Activated naive CD4-positive, alpha-beta T cell treated with anti-CD3 and anti-CD28 coated beads, Interleukin-2, amount 10 ng/mL, durations not matched to agents 5 hours and 36 hours (primary cell): ENCODE results near the gene SEPTIN12. TPM values are rescaled to one million over a fixed set of nuclear protein-coding genes. Genes with fewer than 3 reads are reported as not detected.

Source experiments
- total RNA-seq, 2 experiments: library from RNA; stranded (reverse); gene quantifications; one replicate each; pipeline ENCODE4 v1.2.3, GENCODE V29; 2021

SEPTIN12 gene
- total RNA-seq: not detected

DNA sequence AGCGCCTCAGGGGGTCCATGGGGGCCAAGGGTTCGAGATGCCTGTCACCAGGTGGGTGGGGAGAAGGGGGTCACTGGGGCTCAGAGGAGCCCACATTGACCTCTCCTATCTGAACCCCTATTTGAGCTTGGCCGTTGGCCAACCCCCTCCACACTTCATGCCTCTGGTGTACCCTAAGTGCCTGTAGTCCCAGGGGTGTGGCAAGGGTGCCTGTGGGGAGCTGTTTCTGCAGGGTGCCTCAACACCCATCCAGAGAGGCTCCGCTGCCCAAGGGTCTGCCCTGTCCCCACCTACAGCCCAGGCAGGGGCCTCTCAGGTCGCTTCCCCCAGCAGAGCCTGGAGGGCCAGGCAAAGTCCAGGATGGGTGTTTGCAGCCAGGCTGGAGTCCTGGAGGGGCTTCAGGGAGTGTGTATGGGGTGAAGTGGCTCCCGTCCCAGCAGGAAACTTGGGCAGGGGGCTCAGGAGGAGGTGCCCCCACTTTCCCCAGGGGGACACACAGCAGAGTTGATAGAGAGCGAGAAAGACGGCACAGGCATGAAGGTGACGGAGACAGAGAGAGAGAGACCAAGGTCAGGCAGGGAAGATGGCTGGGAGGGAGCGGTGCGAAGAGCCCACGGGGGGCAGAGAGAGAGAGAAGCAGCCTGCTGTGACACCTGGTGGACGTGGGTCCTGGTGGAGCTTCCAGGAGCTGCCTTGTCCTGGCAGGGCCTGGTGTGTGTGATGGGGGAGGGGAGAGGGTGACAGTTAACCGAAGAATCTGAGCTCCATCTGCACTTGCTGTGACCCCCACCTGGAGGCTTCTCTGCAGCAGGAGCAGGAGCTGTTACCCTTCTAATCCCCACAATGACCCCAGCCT lies at the start of gene SEPTIN12:
Gene SEPTIN12, minus strand, starts transcription at position 719 of the 856 bp plus-strand sequence. Its CDS starts 700 bp downstream, at position 19.

GRCh38 chr16:4801962-4802658 lies 14.0 kb upstream of the SEPTIN12 start, which contains the start of gene ROGDI:
ROGDI (minus strand) TSS chr16:4802633; CDS start chr16:4802571, 62 bp downstream.

GRCh38 chr16:4795181-4795827 lies 7.2 kb upstream of the SEPTIN12 start, which contains the start of gene SMIM22:
SMIM22 (plus strand) TSS chr16:4795369; CDS start chr16:4795735, 366 bp downstream.

DNA sequence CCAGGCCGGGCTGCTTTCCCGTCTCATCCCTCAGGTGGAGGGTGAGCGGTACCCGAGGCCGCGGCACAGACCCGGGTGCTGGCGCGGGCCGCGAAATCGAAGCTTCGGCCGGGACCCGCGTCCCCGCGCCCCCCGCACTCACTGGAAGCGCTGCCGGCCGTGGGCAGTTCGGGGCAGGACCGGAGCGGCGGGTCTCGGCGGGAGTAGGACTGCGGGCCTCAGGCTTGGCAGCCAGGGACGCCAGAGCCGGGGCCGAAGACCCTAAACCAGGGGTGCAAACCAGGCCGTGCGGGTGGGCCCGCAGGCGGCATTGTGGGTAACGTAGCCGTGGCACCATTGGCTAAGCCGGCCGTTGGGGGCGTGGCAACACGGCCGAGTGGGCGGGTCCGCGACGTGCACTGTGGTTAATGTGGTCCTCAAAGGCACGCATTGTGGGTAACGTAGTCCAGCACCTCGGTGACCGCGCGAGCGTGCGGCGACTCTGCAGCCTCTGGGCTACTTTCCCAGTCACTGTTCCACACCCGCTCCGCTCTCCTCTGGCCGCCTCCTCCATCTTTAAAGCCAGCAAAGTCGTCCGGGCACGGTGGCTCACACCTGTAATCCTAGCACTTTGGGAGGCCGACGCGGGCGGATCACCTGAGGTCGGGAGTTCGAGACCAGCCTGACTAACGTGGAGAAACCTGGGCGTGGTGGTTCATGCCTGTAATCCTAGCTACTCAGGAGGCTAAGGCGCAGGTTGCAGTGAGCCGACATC lies 21.1 kb downstream of the SEPTIN12 start, which contains the start of gene ZNF500:
Gene ZNF500, minus strand, starts transcription at position 288 of the 754 bp plus-strand sequence. CDS start 1,184 bp downstream, outside the sequence.

DNA sequence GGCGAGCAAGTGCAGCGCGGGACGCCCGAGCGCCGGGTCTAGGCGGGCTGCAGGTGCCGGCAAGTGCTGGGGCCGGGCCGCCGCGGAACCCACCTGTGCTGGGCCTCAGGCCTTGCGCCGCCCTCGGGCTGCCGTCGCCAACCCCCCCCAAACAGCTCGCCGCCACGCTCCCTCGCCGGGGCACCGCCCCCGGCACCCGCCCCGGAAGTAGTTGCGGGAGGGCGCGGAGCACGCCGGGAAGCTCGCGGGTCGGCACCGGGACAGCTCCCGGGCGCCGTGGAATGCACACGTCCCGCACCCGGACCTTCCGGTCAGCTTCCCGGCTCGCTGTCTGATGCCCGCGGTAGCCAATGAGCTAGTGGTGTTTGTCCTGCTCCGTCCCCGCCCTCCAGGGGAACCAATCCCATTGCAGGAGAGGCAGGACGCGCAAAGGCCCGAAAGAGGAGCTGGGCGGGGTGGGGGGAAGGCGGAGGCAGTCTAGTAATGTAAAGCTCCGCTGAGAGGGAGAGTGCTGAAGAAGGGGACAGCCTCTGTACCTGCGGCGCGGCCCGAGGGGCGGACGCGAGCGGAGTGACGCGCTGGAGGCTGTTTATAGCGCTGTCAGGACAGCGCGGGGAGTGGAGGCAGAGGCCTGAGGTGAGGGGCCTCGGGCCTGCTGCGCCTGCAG lies 53.9 kb downstream of the SEPTIN12 start, which contains the start of the genes ANKS3 and DNAAF8:
Gene ANKS3, minus strand, starts transcription at position 209 of the 667 bp plus-strand sequence. CDS start 4,122 bp downstream, outside the sequence.
Gene DNAAF8, plus strand, starts transcription at position 475 of the 667 bp plus-strand sequence. CDS start 1,978 bp downstream, outside the sequence.

Other genes with a start within 250 kb of the SEPTIN12 start
- gene CDIP1, start 249.6 kb downstream of the SEPTIN12 start, total RNA-seq: 10 to 100 TPM; 33.2 to 33.6 TPM
- gene C16orf96, start 232.0 kb downstream of the SEPTIN12 start, total RNA-seq: under 1 TPM; 0.25 to 0.39 TPM
- 10 to 100 TPM; 19.1 to 24.8 TPM for gene UBALD1, start 173.5 kb downstream of the SEPTIN12 start, total RNA-seq
- 10 to 100 TPM; 72.8 to 73.6 TPM for gene MGRN1, start 163.5 kb downstream of the SEPTIN12 start, total RNA-seq
- gene NUDT16L1, start 94.8 kb downstream of the SEPTIN12 start, total RNA-seq: 10 to 100 TPM; 31.7 to 32.8 TPM
- 10 to 100 TPM; 15.0 to 15.6 TPM for gene ANKS3, start 54.1 kb downstream of the SEPTIN12 start, total RNA-seq
- gene DNAAF8, start 53.8 kb downstream of the SEPTIN12 start, total RNA-seq: under 1 TPM; 0.28 to 0.31 TPM
- gene ZNF500, start 21.2 kb downstream of the SEPTIN12 start, total RNA-seq: 10 to 100 TPM; 23.0 to 24.7 TPM
- gene SMIM22, start 7.0 kb upstream of the SEPTIN12 start, total RNA-seq: not detected
- 10 to 100 TPM in 1 of 2 experiments, 1 to 10 TPM in 1; 7.0 to 10.7 TPM for gene ROGDI, start 14.3 kb upstream of the SEPTIN12 start, total RNA-seq
- 10 to 100 TPM; 84.1 to 92.5 TPM for gene GLYR1, start 58.9 kb upstream of the SEPTIN12 start, total RNA-seq
- gene UBN1, start 59.1 kb upstream of the SEPTIN12 start, total RNA-seq: 10 to 100 TPM; 36.1 to 37.5 TPM
- gene PPL, start 148.8 kb upstream of the SEPTIN12 start, total RNA-seq: not detected
- gene SEC14L5, start 170.0 kb upstream of the SEPTIN12 start, total RNA-seq: under 1 TPM; 0.13 to 0.14 TPM
- 10 to 100 TPM; 16.5 to 16.9 TPM for gene NAGPA, start 245.6 kb upstream of the SEPTIN12 start, total RNA-seq